ENCODE measurements around the gene SMTNL2.
"Not testable (repeated sequence)": the region's sequence is repeated elsewhere in the genome, so short reads cannot be mapped to it uniquely, and the experiment has no call there.

Gene SMTNL2

DNA sequence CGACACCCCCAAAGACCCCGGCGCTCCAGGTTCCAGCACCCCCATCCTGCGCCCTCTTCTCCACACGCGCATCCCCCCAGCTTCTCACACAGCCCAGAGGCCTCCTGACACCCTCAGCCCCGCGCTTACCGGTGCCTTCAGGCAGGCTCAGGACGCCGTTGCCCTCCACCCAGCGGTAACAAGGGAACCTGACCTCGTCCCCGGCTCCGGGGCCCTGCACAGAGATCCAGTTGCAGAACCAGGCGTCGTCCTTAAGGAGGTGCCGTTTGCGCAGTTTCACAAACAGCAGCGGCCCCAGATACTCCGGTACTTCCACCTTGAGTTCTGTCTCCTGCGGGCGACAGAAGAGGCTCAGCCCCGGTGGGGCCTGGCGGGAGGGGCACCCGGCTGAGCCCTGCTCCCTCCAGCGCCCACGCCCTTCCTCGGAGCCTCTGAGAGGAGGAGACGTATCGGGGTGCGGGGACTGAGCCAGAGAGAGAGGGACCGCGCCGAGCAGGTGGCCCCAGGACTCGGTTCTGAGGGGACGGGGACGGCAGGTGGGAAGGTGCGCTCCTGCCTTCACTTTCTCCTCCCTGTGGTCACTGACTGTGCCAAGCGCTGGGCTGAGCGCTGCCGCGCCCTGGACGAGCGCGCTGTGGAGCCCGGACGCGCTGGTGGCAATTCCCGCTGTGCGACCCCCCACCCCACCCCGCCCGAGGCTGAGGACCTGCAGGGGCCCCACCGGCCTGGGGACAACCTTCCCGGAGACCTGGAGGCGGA lies 55.2 kb downstream of the SMTNL2 start:
- DNase-seq = not testable (repeated sequence)

DNA sequence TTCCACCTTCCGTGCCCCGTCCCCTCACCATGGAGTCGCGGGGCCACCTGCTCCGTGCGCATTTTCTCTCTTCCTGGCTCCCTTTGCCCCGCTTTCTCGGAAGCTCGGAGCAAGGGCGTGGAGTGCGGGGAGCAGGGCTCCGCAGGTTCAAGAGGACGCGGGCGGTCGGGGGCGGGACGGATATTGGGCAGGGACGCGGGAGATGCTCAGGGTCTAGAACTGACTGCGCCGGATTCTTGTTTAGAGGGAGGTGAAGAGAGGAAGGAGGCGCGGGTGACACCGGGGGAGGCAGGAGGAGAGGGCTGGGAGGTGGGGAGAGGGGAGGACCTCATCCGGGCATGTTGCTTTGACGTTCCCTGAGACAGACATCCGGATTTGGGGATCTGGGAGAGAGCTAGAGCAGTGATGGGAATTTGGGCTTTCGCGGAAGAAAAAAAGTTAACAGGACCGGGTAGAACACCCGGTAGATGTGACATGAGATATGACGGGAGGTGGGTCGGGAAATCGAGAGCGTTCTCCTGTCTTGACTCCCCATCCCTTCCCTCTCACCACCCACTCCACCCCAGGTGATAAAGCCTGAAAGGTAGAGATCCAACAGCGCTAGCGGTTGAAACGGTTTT lies 56.4 kb downstream of the SMTNL2 start:
- DNase-seq = not testable (repeated sequence)

DNA sequence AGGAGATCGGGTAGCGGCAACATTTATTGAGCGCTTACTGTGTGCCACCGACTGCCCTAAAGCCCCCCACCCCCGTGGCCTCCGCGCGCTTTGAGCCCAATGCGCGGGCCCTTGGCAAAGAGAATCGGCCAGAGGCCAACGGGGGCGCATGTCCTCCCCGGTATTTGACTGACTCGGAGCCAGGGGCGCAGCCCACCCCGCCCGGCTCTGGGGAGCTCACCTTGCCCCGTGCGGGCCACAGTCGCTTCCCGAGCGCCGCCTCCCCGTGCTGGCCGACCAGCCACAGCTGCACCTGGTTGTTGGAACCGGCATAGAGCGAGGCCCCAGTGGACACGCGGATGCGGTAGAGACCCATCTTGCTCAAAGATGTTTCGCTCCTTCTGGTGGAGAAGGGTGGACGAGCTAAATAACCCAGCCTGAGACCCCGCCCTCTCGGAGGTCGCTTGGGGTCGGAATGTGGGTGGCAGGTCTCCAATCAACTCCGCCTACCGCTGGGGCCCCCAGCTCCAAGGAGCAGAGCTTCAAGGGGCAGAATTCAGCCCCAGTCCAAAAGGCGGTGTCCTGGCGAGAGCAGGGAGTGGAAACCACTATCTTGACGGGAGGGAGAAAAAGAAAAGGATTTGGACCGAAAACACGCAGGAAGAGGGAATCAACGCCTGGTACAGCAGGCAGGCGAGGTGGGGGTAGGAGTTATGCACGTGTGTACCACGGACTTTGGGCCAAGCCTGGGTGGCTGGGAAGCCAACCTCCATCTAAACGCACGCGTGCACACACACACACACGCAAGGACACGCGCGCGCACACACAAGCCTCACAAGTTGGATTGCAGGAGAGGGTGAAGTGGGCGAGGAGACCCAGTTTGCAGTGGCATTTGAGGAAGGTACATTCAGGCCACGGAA lies 57.2 kb downstream of the SMTNL2 start, which contains the start of gene ALOX15:
Gene ALOX15, minus strand, starts transcription at position 382 of the 899 bp plus-strand sequence. Its CDS starts 27 bp downstream, at position 355.
- no peak for DNase-seq

DNA sequence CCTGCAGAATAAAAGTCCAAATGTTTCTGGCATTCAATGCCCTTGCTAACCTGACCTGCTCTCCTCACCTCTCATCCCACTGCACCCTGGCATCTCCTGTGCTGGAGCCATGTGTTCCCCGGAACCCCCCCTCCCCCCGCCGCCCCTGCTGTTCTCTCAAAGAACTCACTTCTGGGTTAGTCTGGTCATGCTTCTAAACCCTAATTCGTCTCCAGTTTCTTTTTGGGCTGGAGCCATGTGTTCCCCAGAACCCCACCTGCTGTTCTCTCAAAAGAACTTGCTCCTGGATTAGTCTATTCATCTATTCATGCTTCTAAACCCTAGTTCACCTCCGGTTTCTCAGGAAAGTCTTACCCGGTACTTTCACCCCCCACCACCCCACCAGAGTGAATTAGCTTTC lies 58.0 kb downstream of the SMTNL2 start:
- no peak for DNase-seq

DNA sequence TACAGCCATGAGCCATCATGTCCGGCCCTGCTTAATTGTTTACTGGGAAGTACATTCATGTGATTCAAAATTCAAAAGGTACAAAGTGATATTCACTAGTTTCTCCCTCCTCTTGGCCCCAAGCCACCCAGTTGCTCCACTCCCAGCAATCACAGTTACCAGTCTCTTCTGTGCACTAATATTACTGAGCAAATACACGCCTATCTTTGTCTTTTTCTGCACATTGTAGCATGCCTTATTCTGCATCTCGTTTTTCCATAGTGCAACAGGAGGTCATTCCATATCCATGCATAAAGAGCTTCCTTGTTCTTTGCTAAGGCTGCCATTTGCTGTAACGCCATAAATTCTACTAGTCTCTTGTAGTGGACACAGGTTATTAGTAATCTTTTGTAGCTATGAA lies 59.3 kb downstream of the SMTNL2 start:
- no peak for DNase-seq

DNA sequence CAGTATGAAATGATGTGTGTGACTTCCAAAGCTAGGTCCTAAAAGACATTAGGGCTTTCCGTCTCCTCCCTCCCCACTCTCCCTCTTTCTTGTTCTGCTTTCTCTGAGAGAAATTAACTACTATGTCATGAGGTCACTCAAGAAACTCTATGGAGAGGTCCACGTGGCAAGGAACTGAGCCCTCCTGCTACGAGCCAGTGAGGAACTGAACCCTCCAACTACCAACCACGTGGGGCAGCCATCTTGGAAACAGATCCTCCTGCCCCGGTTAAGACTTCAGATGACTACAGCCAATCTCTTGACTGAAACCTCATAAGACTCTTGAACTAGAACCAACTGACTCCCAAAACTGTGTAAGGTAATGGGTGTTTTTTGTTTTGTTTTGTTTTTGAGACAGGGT lies 61.3 kb downstream of the SMTNL2 start:
- no peak for DNase-seq

DNA sequence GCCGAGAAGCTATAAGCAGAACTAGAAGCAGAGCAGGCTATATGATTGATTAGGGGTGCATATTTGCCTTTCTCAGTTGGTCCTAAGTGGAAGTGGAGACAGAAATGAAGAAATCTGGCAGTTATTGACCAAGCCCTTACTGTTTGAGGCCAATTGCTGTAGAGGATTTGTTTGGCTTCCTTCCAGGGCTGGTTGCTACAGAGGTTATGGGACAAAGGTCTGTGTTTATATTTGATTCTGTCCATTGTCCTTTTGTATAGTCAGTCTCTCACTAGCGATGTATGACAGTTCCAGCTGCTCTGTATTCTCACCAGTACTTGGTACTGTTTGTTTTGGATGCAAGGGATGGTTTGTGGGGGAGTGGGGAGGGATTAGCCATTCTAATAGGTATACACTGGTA lies 64.4 kb downstream of the SMTNL2 start:
- no peak for DNase-seq

DNA sequence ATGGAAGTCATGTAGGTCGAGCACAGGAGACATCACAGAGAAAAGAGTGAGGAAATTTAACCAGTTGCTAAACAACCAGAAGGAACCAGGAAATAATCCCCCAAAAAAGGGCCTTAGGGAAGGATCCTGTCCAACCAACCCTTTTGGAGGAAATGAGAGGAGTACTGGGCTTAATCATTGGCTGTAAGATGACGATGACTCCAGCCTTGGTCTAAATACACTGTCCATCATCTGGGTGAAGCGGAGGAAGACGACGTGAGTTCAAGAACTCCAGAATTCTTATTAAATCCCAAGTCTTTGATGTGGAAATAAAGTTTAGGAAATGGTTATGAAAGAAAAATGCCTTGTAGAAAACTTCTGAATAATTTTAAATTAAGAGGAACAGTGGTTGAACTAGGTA lies 68.7 kb downstream of the SMTNL2 start:
- no peak for DNase-seq

DNA sequence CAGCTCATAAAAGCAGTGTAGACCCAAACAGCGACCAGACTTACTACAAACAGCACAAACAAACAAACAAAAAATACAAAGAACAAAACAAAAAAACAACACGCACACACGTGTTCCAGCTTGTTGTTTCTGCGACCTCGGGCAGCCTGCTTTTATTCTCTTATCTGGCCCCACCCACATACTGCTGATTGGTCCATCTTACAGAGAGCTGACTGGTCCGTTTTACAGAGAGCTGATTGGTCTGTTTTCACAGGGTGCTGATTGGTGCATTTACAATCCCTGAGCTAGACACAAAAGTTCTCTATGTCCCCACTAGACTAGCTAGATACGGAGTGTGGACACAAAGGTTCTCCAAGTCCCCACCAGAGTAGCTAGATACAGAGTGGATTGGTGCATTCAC lies 71.6 kb downstream of the SMTNL2 start:
- DNase-seq = not testable (repeated sequence)

DNA sequence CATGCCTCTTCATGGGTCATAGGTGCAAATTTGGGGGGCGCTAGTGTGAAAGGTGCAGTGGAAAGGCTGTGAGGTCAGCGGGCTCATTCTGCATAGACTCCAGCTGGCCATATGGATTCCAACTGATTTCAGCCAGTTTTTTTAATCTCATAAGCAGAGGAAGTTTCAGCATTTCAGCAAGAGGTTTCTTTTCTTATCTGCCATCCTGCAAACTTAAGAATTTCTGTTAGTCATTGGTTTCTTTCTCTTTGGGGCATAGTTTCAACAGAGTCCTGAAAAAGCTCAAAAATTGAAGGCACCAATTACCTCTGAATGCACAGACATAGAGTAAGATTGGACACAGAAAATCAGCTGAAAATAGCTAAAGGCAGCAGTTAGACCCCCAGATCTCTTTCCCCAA lies 73.3 kb downstream of the SMTNL2 start:
- no peak for DNase-seq
